PFSK-1 (cell line): ENCODE results near the gene CCL14.

Experiments used
- POLR2AphosphoS5 ChIP-seq: IDR thresholded peaks from 2 replicates; pipeline ENCODE4 v1.6.1; 2012; ENCODE audit warnings: low read depth, mild to moderate bottlenecking, control low read depth, low read length, moderate library complexity
- TAF1 ChIP-seq: IDR thresholded peaks from 2 replicates; pipeline ENCODE4 v1.6.1; 2012; ENCODE audit warnings: low read length, control low read depth, borderline replicate concordance; ENCODE audit not compliant: insufficient read depth

- TF ChIP-seq TAF1 (no peak), POLR2AphosphoS5 (no peak)
Measured at GRCh38 chr17:35972066-35972465, 14.5 kb downstream of the CCL14 start.
